Osteoblast (primary cell): ENCODE measurements around the gene KIAA0825. TPM values are rescaled to one million over a fixed set of nuclear protein-coding genes. Genes with fewer than 3 reads are reported as not detected.

Experiments
- DNase-seq: peaks from one replicate; pipeline ENCODE4 v3.0.0; 2011; ENCODE audit warnings: low spot score, mixed read lengths; ENCODE audit not compliant: insufficient read length; ENCODE audit errors: missing footprints
- H2AFZ ChIP-seq: 2 replicates; pipeline ENCODE4 v1.6.0; 2011; ENCODE audit warnings: mild to moderate bottlenecking, low read length
- H3K27ac ChIP-seq: 2 replicates; pipeline ENCODE4 v1.5.1; 2011; ENCODE audit warnings: mild to moderate bottlenecking, low read depth, low read length, moderate library complexity
- H3K27me3 ChIP-seq: 2 replicates; pipeline ENCODE4 v1.6.0; 2012; ENCODE audit warnings: mild to moderate bottlenecking, control low read depth, inconsistent platforms, low read length, moderate library complexity; ENCODE audit not compliant: insufficient read depth
- H3K36me3 ChIP-seq: 2 replicates; pipeline ENCODE4 v1.5.1; 2011; ENCODE audit warnings: mild to moderate bottlenecking, low read length, control low read depth, moderate library complexity; ENCODE audit not compliant: insufficient read depth
- H3K4me1 ChIP-seq: 2 replicates; pipeline ENCODE4 v1.5.1; 2011; ENCODE audit warnings: mild to moderate bottlenecking, low read length, control low read depth, moderate library complexity; ENCODE audit not compliant: insufficient read depth
- H3K4me2 ChIP-seq: 2 replicates; pipeline ENCODE4 v1.6.0; 2011; ENCODE audit warnings: mild to moderate bottlenecking, low read length; ENCODE audit not compliant: insufficient read depth
- H3K4me3 ChIP-seq: fragments of 200-600 bp; sonication (generic); 3 replicates; pipeline ENCODE4 v1.5.1; 2012; ENCODE audit warnings: mild to moderate bottlenecking, low read length, inconsistent platforms; ENCODE audit not compliant: insufficient read depth
- H3K79me2 ChIP-seq: 2 replicates; pipeline ENCODE4 v1.6.0; 2012; ENCODE audit warnings: mild to moderate bottlenecking, low read length, control low read depth, inconsistent platforms; ENCODE audit not compliant: insufficient read depth
- H3K9me3 ChIP-seq: 2 replicates; pipeline ENCODE4 v1.5.1; 2011; ENCODE audit warnings: low read depth, low read length, control low read depth
- H4K20me1 ChIP-seq: 2 replicates; pipeline ENCODE4 v1.6.0; 2012; ENCODE audit warnings: mild to moderate bottlenecking, low read length, control low read depth; ENCODE audit not compliant: insufficient read depth
- total RNA-seq: library from RNA; depleted of rRNA; stranded (reverse); fragments of >200 nt; gene quantifications from 2 replicates; pipeline ENCODE4 v1.2.3, GENCODE V29; 2012
- TF ChIP-seq, protein P1 (sequence below): IDR thresholded peaks from 2 replicates; pipeline ENCODE4 v1.5.1; 2011; ENCODE audit warnings: mild to moderate bottlenecking, low read depth, low read length, moderate library complexity; ENCODE audit errors: extremely low read depth

KIAA0825 gene
- total RNA-seq, 1 donor = 8.0 TPM

DNA sequence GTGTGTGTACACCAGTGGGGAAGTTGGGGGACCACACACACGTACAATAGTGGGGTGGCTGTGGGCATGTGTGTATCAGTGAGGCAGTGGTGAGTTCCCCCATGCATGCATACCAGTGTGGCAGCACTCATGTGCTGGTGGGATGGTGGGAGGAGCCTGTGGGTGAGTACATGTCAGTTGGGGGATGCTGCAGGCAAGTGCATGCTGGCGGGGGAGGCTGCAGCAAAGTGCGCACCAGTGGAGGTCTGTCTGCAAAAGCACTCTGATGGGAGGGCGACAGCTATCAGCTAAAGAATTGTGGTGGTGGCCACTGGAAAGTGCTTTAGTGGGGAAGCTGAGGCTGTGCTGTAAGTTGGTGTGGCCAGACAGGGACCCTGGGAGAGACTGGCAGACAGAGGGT lies 418.8 kb downstream of the KIAA0825 start:
- Histone ChIP-seq H3K4me3 (no peak overlapping the region), H3K79me2 (no peaks in the 10 kb centered on the region), H3K9me3 (no peaks in the 10 kb centered on the region), H3K4me2 (no peak overlapping the region), H3K4me1 (no peaks in the 10 kb centered on the region), H4K20me1 (no peaks in the 10 kb centered on the region), H3K36me3 (no peaks in the 10 kb centered on the region), H3K27ac (no peak overlapping the region), H3K27me3 (no peaks in the 10 kb centered on the region), H2AFZ (no peak overlapping the region)
- TF ChIP-seq, protein P1, sequence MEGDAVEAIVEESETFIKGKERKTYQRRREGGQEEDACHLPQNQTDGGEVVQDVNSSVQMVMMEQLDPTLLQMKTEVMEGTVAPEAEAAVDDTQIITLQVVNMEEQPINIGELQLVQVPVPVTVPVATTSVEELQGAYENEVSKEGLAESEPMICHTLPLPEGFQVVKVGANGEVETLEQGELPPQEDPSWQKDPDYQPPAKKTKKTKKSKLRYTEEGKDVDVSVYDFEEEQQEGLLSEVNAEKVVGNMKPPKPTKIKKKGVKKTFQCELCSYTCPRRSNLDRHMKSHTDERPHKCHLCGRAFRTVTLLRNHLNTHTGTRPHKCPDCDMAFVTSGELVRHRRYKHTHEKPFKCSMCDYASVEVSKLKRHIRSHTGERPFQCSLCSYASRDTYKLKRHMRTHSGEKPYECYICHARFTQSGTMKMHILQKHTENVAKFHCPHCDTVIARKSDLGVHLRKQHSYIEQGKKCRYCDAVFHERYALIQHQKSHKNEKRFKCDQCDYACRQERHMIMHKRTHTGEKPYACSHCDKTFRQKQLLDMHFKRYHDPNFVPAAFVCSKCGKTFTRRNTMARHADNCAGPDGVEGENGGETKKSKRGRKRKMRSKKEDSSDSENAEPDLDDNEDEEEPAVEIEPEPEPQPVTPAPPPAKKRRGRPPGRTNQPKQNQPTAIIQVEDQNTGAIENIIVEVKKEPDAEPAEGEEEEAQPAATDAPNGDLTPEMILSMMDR = no peak
- DNase-seq = no peak

DNA sequence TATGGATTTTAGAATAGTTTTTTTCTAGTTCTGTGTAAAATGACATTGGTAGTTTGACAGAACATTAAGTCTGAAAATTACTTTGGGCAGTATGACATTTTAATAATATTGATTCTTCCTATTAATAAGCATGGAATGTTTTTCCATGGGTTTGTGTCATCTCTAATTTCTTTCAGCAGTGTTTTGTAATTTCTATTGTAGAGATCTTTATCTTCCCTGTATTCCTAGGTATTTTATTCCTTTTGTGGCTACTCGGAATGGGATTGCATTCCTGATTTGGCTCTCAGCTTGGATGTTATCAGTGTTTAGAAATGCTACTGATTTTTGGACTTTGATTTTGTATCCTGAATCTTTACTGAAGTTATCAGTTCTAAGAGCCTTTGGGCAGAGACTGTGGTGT lies 420.4 kb downstream of the KIAA0825 start:
- Histone ChIP-seq H3K79me2 (no peaks in the 10 kb centered on the region), H4K20me1 (no peaks in the 10 kb centered on the region), H3K4me1 (no peaks in the 10 kb centered on the region), H2AFZ (no peak overlapping the region), H3K27me3 (no peaks in the 10 kb centered on the region), H3K36me3 (no peaks in the 10 kb centered on the region), H3K9me3 (no peaks in the 10 kb centered on the region), H3K4me2 (no peak overlapping the region), H3K4me3 (no peak overlapping the region), H3K27ac (no peak overlapping the region)
- no peak for DNase-seq
- TF ChIP-seq, protein P1 = no peak

DNA sequence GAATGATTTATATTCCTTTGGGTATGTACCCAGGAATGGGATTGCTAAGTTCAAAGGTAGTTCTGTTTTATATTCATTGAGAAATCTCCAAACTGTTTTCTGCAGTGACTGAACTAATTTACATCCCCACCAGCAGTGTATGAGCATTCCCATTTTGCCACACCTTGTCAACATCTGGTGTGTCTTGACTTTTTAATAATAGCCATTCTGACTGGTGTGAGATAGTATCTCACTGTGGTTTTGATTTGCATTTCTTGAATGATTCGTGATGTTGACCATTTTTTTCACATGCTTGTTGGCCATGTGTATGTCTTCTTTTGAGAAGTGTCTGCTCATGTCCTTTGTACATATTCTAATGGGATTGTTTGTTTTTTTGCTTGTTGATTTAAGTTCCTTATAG lies 421.5 kb downstream of the KIAA0825 start:
- Histone ChIP-seq H3K4me2 (no peak overlapping the region), H3K4me3 (no peak overlapping the region), H4K20me1 (no peaks in the 10 kb centered on the region), H3K4me1 (no peaks in the 10 kb centered on the region), H3K27me3 (no peaks in the 10 kb centered on the region), H2AFZ (no peak overlapping the region), H3K79me2 (no peaks in the 10 kb centered on the region), H3K27ac (no peak overlapping the region), H3K9me3 (no peaks in the 10 kb centered on the region), H3K36me3 (no peaks in the 10 kb centered on the region)
- TF ChIP-seq, protein P1 = no peak
- no peak for DNase-seq

DNA sequence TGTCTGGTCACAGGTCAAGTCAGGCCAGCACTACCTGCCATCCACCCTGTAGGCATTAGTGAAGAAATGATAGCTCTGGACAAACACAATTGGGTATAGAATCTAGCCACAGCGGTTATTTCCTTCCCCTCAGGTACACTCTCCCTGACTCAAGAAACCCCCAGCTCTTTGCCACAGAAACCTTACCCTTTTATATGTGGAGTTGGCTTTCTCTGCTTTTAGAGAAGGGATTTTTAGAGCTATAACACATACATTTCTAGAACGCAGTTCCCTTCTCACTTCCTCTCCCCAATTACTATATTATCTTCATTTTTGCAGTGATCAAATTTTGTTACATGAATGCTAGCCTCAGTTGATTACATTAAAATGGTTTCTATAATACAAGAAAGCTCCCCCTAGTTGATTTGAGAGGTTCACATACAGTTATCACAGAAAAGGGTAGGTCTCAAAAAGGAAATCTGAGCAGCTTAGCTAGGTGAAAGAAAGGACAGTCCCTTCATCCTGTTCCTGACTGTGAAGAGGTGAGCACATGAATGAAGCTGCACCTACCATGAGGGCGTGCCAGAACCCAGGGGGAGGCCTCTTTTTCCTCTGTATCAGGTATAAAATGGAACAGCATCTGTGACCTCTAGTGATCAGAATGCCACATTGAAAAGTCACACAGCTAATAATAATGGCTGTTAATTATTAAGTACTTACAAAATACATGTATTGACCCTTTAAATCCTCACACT lies 425.6 kb downstream of the KIAA0825 start:
- H3K27ac ChIP-seq = no peak overlapping the region
- no peaks in the 10 kb centered on the region for H3K27me3 ChIP-seq
- no peak overlapping the region for H3K4me3 ChIP-seq
- no peaks in the 10 kb centered on the region for H4K20me1 ChIP-seq
- H3K79me2 ChIP-seq = no peaks in the 10 kb centered on the region
- H2AFZ ChIP-seq = no peak overlapping the region
- H3K36me3 ChIP-seq = no peaks in the 10 kb centered on the region
- DNase-seq = no peak
- no peak overlapping the region for H3K4me2 ChIP-seq
- TF ChIP-seq, protein P1 = no peak
- no peaks in the 10 kb centered on the region for H3K4me1 ChIP-seq
- no peaks in the 10 kb centered on the region for H3K9me3 ChIP-seq
